Endothelial cell of umbilical vein (primary cell): ENCODE results near the gene KIF1C. TPM values are rescaled to one million over a fixed set of nuclear protein-coding genes. Genes with fewer than 3 reads are reported as not detected.

Experiments used
- BruUV-seq: library from RNA; stranded (reverse); fragments of 400-500 nt; replicated peaks from 2 replicates; lab custom pipeline; 2021; lab: Mats Ljungman, UMichigan
- CTCF ChIA-PET: fragments of 300-600, 350-600 bp; sonication (Branson Sonifier 250); formaldehyde crosslinking; loops from one replicate; lab custom pipeline; 2021; ENCODE audit warnings: antibody characterized with exemption, inconsistent platforms; lab: Charles Lee
- POLR2A ChIA-PET: fragments of 300-600, 350-600 bp; sonication (Branson Sonifier 250); formaldehyde crosslinking; loops from one replicate; lab custom pipeline; 2021; ENCODE audit warnings: antibody characterized with exemption, inconsistent platforms; lab: Charles Lee
- DNase-seq: peaks from one replicate; pipeline ENCODE4 v3.0.0-alpha.2; 2011; ENCODE audit warnings: low read depth, low spot score
- FAIRE-seq: peaks from 2 replicates; lab custom pipeline; 2011; peaks lifted over from hg19 to GRCh38; lab: Jason Lieb, UNC
- H2AFZ ChIP-seq: 2 replicates; pipeline ENCODE4 v1.6.0; 2012; ENCODE audit warnings: low read depth, low read length, control low read depth, inconsistent platforms
- H3K27ac ChIP-seq: 2 replicates; pipeline ENCODE4 v1.5.1; 2011; ENCODE audit warnings: low read depth, mild to moderate bottlenecking, control low read depth, low read length, moderate library complexity; ENCODE audit not compliant: insufficient read depth
- H3K27me3 ChIP-seq, 2 experiments: 2 replicates each; pipeline versions ENCODE4 v1.6.0 to v1.6.1; 2011; ENCODE audit warnings: low read length in 2 of 2, mixed read lengths in 1 of 2; ENCODE audit not compliant: control insufficient read depth in 2 of 2, insufficient read depth in 2 of 2
- H3K36me3 ChIP-seq, 2 experiments: 2 replicates in 1 of 2; 3 replicates in 1 of 2; pipeline ENCODE4 v1.5.1; 2011; ENCODE audit warnings: low read length in 2 of 2, mild to moderate bottlenecking in 1 of 2, moderate library complexity in 1 of 2; ENCODE audit not compliant: control insufficient read depth in 2 of 2, insufficient read depth in 2 of 2; ENCODE audit errors: extremely low read depth in 1 of 2
- H3K4me1 ChIP-seq: 3 replicates; pipeline ENCODE4 v1.5.1; 2011; ENCODE audit warnings: mild to moderate bottlenecking, low read length; ENCODE audit not compliant: control insufficient read depth, insufficient read depth; ENCODE audit errors: extremely low read depth
- H3K4me2 ChIP-seq: 2 replicates; pipeline ENCODE4 v1.6.1; 2011; ENCODE audit warnings: low read length, control low read depth, mixed read lengths; ENCODE audit not compliant: insufficient read depth
- H3K4me3 ChIP-seq, 3 experiments: fragments of 200-600 bp in 1 of 3; sonication (generic), shearing (Covaris generic) in 1 of 3; replicated peaks in 1 of 3; 2 replicates each; pipeline ENCODE4 v1.5.1; 2011 to 2016; ENCODE audit warnings: control low read depth in 3 of 3, low read length in 3 of 3, mild to moderate bottlenecking in 2 of 3, inconsistent platforms in 1 of 3, low read depth in 1 of 3, moderate library complexity in 1 of 3; ENCODE audit not compliant: insufficient read depth in 1 of 3
- H3K79me2 ChIP-seq: 2 replicates; pipeline ENCODE4 v1.6.0; 2012; ENCODE audit warnings: low read length, inconsistent platforms; ENCODE audit not compliant: control insufficient read depth, insufficient read depth
- H3K9ac ChIP-seq: replicated peaks from 2 replicates; pipeline ENCODE3; 2011; ENCODE audit warnings: low read length, control low read depth; ENCODE audit not compliant: insufficient read depth; ENCODE audit errors: extremely low read depth
- H3K9me1 ChIP-seq: replicated peaks from 3 replicates; pipeline ENCODE4 v1.6.0; 2011; ENCODE audit warnings: mild to moderate bottlenecking, low read length; ENCODE audit not compliant: control insufficient read depth, insufficient read depth; ENCODE audit errors: extremely low read depth
- H3K9me3 ChIP-seq: replicated peaks from 2 replicates; pipeline ENCODE4 v1.5.1; 2012; ENCODE audit warnings: low read length, inconsistent platforms; ENCODE audit not compliant: control insufficient read depth, insufficient read depth
- H4K20me1 ChIP-seq: replicated peaks from 2 replicates; pipeline ENCODE3; 2011; ENCODE audit warnings: mild to moderate bottlenecking, low read length; ENCODE audit not compliant: control insufficient read depth, insufficient read depth; ENCODE audit errors: extremely low read depth
- EZH2 ChIP-seq: IDR thresholded peaks from 2 replicates; pipeline ENCODE4 v1.6.1; 2012; ENCODE audit warnings: borderline replicate concordance, low read depth, mild to moderate bottlenecking, moderate library complexity, low read length, inconsistent platforms; ENCODE audit not compliant: severe bottlenecking
- GATA2 ChIP-seq: IDR thresholded peaks from 2 replicates; pipeline ENCODE4 v1.7.0; 2011; ENCODE audit warnings: low read depth, mild to moderate bottlenecking, moderate library complexity, mixed read lengths, low read length; ENCODE audit not compliant: insufficient read length, insufficient read depth
- POLR2AphosphoS5 ChIP-seq: IDR thresholded peaks from 2 replicates; pipeline ENCODE4 v1.6.1; 2012; ENCODE audit warnings: low read depth, mild to moderate bottlenecking, control low read depth, low read length, moderate library complexity; ENCODE audit not compliant: insufficient read depth
- dilution Hi-C: fragments of 300-500 bp; cut with MboI; formaldehyde crosslinking; loops from one replicate; pipeline ENCODE4 v1.15.0; 2019; ENCODE audit warnings: low sequenced_read_pairs; ENCODE audit not compliant: extremely low pct_ligation_motif_present
- intact Hi-C: fragments of 100-400 bp; cut with micrococcal nuclease; formaldehyde crosslinking; loops from one replicate; pipeline ENCODE4 v1.10.0; 2022
- microRNA-seq: library from miRNA; unstranded; fragments of <30 nt; microRNA quantifications from one replicate; pipeline ENCODE4 v1.2.0, GENCODE V29; 2021; ENCODE audit warnings: borderline number of aligned reads, borderline replicate concordance
- polyA plus RNA-seq, 4 experiments: library from polyadenylated mRNA; depleted of rRNA in 3 of 4; stranded (reverse) in 3 of 4; unstranded in 1 of 4; fragments of >200 nt; gene quantifications; 2 replicates each; pipeline versions ENCODE4 v1.2.1 to v1.2.3, GENCODE V29; 2011 to 2012; ENCODE audit warnings: missing spikeins in 1 of 4
- small RNA-seq: library from RNA; depleted of rRNA; stranded (forward); fragments of <200 nt; gene quantifications from one replicate; pipeline ENCODE3, GENCODE V24; 2012; ENCODE audit warnings: low replicate concordance, low read depth; ENCODE audit not compliant: insufficient read depth, insufficient read length
- total RNA-seq: library from RNA; stranded (reverse); gene quantifications from 2 replicates; pipeline ENCODE4 v1.2.3, GENCODE V29; 2021

Gene KIF1C
- total and polyA plus RNA-seq, 2 donors (not counting 3 experiments of a cell fraction or from before 2014, with no cell fraction given) = 33.6 to 171 TPM

GRCh38 chr17:5077781-5078105, 80.0 kb downstream of the KIF1C start:
- CTCF ChIA-PET = no interaction called here
- TF ChIP-seq EZH2 (peak; percentile 31), GATA2 (no peak), POLR2AphosphoS5 (no peak)
- H3K27ac ChIP-seq = no peak overlapping the region
- no peaks in the 10 kb centered on the region for H3K9me3 ChIP-seq
- POLR2A ChIA-PET = no interaction called here
- dilution Hi-C loops = no loop called here
- intact Hi-C loops = no loop called here
- H4K20me1 ChIP-seq = no peaks in the 10 kb centered on the region
- no peaks in the 10 kb centered on the region for H3K79me2 ChIP-seq
- H3K4me2 ChIP-seq = peak overlapping the region; percentile 65
- peak overlapping the region; percentile 0 to 58 (median 53) for H3K4me3 ChIP-seq
- no peaks in the 10 kb centered on the region for H3K9me1 ChIP-seq
- peak overlapping the region; percentile 95 for H2AFZ ChIP-seq
- no peaks in the 10 kb centered on the region for H3K27me3 ChIP-seq
- peaks cover 10% of the 10 kb centered on the region for H3K4me1 ChIP-seq
- DNase-seq (no peak), FAIRE-seq (no peak)
- no TSS peak for BruUV-seq
- no peak overlapping the region for H3K9ac ChIP-seq
- H3K36me3 ChIP-seq = no peaks in the 10 kb centered on the region

Small RNA genes lying within 50 kb of the gene (microRNA-seq; reads per million reads assigned to microRNA genes)
- not detected for gene MIR6864
- not detected for gene MIR6865

Small RNA genes lying within 50 kb of the gene (small RNA-seq; reads per million reads assigned to genes)
- gene MIR6864 (not detected), gene MIR6865 (not detected)

Other genes starting within 250 kb of the KIF1C start
- not detected in 2 replicates for gene TM4SF5, start 226.1 kb upstream of the KIF1C start, total RNA-seq
- gene TM4SF5, start 226.1 kb upstream of the KIF1C start, polyA plus RNA-seq = not detected in 2 replicates
- not detected in 2 replicates for gene VMO1, start 211.6 kb upstream of the KIF1C start, total RNA-seq
- 0.23 and 0.27 TPM in 2 replicates for gene VMO1, start 211.6 kb upstream of the KIF1C start, polyA plus RNA-seq
- gene GLTPD2, start 209.0 kb upstream of the KIF1C start, total RNA-seq = not detected in 2 replicates
- not detected in 2 replicates for gene GLTPD2, start 209.0 kb upstream of the KIF1C start, polyA plus RNA-seq
- 203 and 214 TPM in 2 replicates for gene PSMB6, start 201.8 kb upstream of the KIF1C start, total RNA-seq
- 598 and 599 TPM in 2 replicates for gene PSMB6, start 201.8 kb upstream of the KIF1C start, polyA plus RNA-seq
- gene PLD2, start 190.8 kb upstream of the KIF1C start, total RNA-seq = 52.3 and 58.7 TPM in 2 replicates
- gene PLD2, start 190.8 kb upstream of the KIF1C start, polyA plus RNA-seq = 53.6 and 54.7 TPM in 2 replicates
- 87.5 and 89.4 TPM in 2 replicates for gene MINK1, start 164.6 kb upstream of the KIF1C start, total RNA-seq
- gene MINK1, start 164.6 kb upstream of the KIF1C start, polyA plus RNA-seq = 46.8 and 53.6 TPM in 2 replicates
- gene C17orf107, start 98.4 kb upstream of the KIF1C start, total RNA-seq = 1.0 and 1.5 TPM in 2 replicates
- 0.68 and 0.86 TPM in 2 replicates for gene C17orf107, start 98.4 kb upstream of the KIF1C start, polyA plus RNA-seq
- 0.76 and 0.84 TPM in 2 replicates for gene CHRNE, start 94.9 kb upstream of the KIF1C start, total RNA-seq
- 1.1 and 1.3 TPM in 2 replicates for gene CHRNE, start 94.9 kb upstream of the KIF1C start, polyA plus RNA-seq
- gene GP1BA, start 65.7 kb upstream of the KIF1C start, total RNA-seq = not detected in 2 replicates
- gene GP1BA, start 65.7 kb upstream of the KIF1C start, polyA plus RNA-seq = not detected in 2 replicates
- 50.2 and 58.2 TPM in 2 replicates for gene SLC25A11, start 57.9 kb upstream of the KIF1C start, total RNA-seq
- 95.2 and 110 TPM in 2 replicates for gene SLC25A11, start 57.9 kb upstream of the KIF1C start, polyA plus RNA-seq
- 60.2 and 61.0 TPM in 2 replicates for gene RNF167, start 57.7 kb upstream of the KIF1C start, total RNA-seq
- 87.6 and 121 TPM in 2 replicates for gene RNF167, start 57.7 kb upstream of the KIF1C start, polyA plus RNA-seq
- gene PFN1, start 49.4 kb upstream of the KIF1C start, total RNA-seq = 1,167 and 1,191 TPM in 2 replicates
- 1,577 and 1,770 TPM in 2 replicates for gene PFN1, start 49.4 kb upstream of the KIF1C start, polyA plus RNA-seq
- 5.1 and 5.5 TPM in 2 replicates for gene ENO3, start 46.8 kb upstream of the KIF1C start, total RNA-seq
- 5.9 and 6.5 TPM in 2 replicates for gene ENO3, start 46.8 kb upstream of the KIF1C start, polyA plus RNA-seq
- 65.1 and 75.2 TPM in 2 replicates for gene SPAG7, start 30.1 kb upstream of the KIF1C start, total RNA-seq
- 58.4 and 68.6 TPM in 2 replicates for gene SPAG7, start 30.1 kb upstream of the KIF1C start, polyA plus RNA-seq
- 51.0 and 56.7 TPM in 2 replicates for gene CAMTA2, start 10.3 kb upstream of the KIF1C start, total RNA-seq
- 33.8 and 47.2 TPM in 2 replicates for gene CAMTA2, start 10.3 kb upstream of the KIF1C start, polyA plus RNA-seq
- gene INCA1, start 428 bp upstream of the KIF1C start, total RNA-seq = 0.71 and 1.0 TPM in 2 replicates
- gene INCA1, start 428 bp upstream of the KIF1C start, polyA plus RNA-seq = 0.99 and 1.0 TPM in 2 replicates
- gene SLC52A1, start 37.5 kb downstream of the KIF1C start, total RNA-seq = not detected in 2 replicates
- 0.04 and 0.08 TPM in 2 replicates for gene SLC52A1, start 37.5 kb downstream of the KIF1C start, polyA plus RNA-seq
- 1.4 and 1.7 TPM in 2 replicates for gene ZFP3, start 80.5 kb downstream of the KIF1C start, total RNA-seq
- 1.7 and 1.8 TPM in 2 replicates for gene ZFP3, start 80.5 kb downstream of the KIF1C start, polyA plus RNA-seq
- gene ZNF232, start 113.9 kb downstream of the KIF1C start, total RNA-seq = 9.9 and 10.1 TPM in 2 replicates
- gene ZNF232, start 113.9 kb downstream of the KIF1C start, polyA plus RNA-seq = 2.6 and 3.1 TPM in 2 replicates
- gene USP6, start 118.1 kb downstream of the KIF1C start, total RNA-seq = 0.07 and 0.15 TPM in 2 replicates
- gene USP6, start 118.1 kb downstream of the KIF1C start, polyA plus RNA-seq = under 0.01 and 0.02 TPM in 2 replicates
- 5.0 and 5.8 TPM in 2 replicates for gene ZNF594, start 193.9 kb downstream of the KIF1C start, total RNA-seq
- gene ZNF594, start 193.9 kb downstream of the KIF1C start, polyA plus RNA-seq = 1.0 and 1.2 TPM in 2 replicates
- not detected in 2 replicates for gene SCIMP, start 236.9 kb downstream of the KIF1C start, total RNA-seq
- gene SCIMP, start 236.9 kb downstream of the KIF1C start, polyA plus RNA-seq = not detected in 2 replicates